K562 (cell line): ENCODE data around the gene CPPED1. TPM values are rescaled to one million over a fixed set of nuclear protein-coding genes. Genes with fewer than 3 reads are reported as not detected.

Experiments used
- FOXO4 ChIP-seq: fragments of 450-650 bp; formaldehyde crosslinking; IDR thresholded peaks from 2 replicates; pipeline ENCODE4 v1.4.0; 2020; ENCODE audit warnings: mild to moderate bottlenecking, moderate library complexity
- MTF1 ChIP-seq: fragments of 250-450 bp; sonication (Bioruptor Pico); IDR thresholded peaks from 2 replicates; pipeline ENCODE4 v1.9.0; 2021; ENCODE audit warnings: moderate library complexity, mild to moderate bottlenecking, inconsistent platforms, borderline replicate concordance
- RB1 ChIP-seq: fragments of 450-650 bp; IDR thresholded peaks from 2 replicates; pipeline ENCODE4 v1.6.1; 2017; ENCODE audit warnings: low read depth, mild to moderate bottlenecking
- REST ChIP-seq, 2 experiments: fragments of 450-650 bp; formaldehyde crosslinking in 1 of 2; IDR thresholded peaks; 2 replicates each; pipeline versions ENCODE4 v1.4.0 to v1.6.1; 2014 to 2020; ENCODE audit warnings: mild to moderate bottlenecking in 2 of 2, borderline replicate concordance in 1 of 2, low read depth in 1 of 2
- TAL1 ChIP-seq: fragments of 450-650 bp; IDR thresholded peaks from 2 replicates; pipeline ENCODE4 v1.6.1; 2016; ENCODE audit warnings: mild to moderate bottlenecking
- ZBTB40 ChIP-seq, 2 experiments: fragments of 450-650 bp in 1 of 2; sonication (generic) in 1 of 2; formaldehyde crosslinking in 1 of 2; IDR thresholded peaks; 2 replicates each; pipeline versions ENCODE4 v1.7.1 to v1.9.0; 2016 to 2022; ENCODE audit warnings: inconsistent platforms in 1 of 2, mild to moderate bottlenecking in 1 of 2, missing genetic modification reagents in 1 of 2
- polyA plus RNA-seq, 8 experiments: library from polyadenylated mRNA; depleted of rRNA in 4 of 8; stranded (reverse) in 5 of 8; unstranded in 3 of 8; fragments of >200 nt; fragmentation: Nextera tagmentation in 2 of 8; fragmentation: Illumina TruSeq in 1 of 8; extraction: Ambion mirVana in 2 of 8; extraction: Trizol in 1 of 8; gene quantifications; 2 replicates each; pipeline versions ENCODE4 v1.2.1 to v1.2.3, GENCODE V29; 2011 to 2014; ENCODE audit warnings: inconsistent platforms in 1 of 8, missing spikeins in 1 of 8
- total RNA-seq, 7 experiments: library from RNA; depleted of rRNA in 6 of 7; stranded (reverse); fragments of >200 nt in 6 of 7; fragmentation: Illumina TruSeq in 2 of 7; extraction: Trizol in 2 of 7; gene quantifications; 2 replicates each; pipeline versions ENCODE4 v1.2.1 to v1.2.3, GENCODE V29; 2011 to 2021; ENCODE audit warnings: low replicate concordance in 1 of 7

Gene CPPED1
- total and polyA plus RNA-seq, 9 of the 15 experiments (the other 6 are each of a cell fraction or from before 2014, with no cell fraction given) = 7.5 to 25.7 (median 16.9) TPM

GRCh38 chr16:12793120-12793864 is 10.4 kb downstream of the CPPED1 start (continued):
- TF ChIP-seq ZBTB40 (IDR thresholded peaks at IDR 0.05) = no peak
- TF ChIP-seq ZBTB40 (CRISPR knock-in tag; IDR thresholded peaks at IDR 0.05) = no peak
- TF ChIP-seq TAL1 = peak; percentile 93
- TF ChIP-seq MTF1 (CRISPR knock-in tag) = no peak
- no peak for TF ChIP-seq FOXO4 (CRISPR knock-in tag)
- 0 out of 2 replicates have a peak, but pooled peaks have one; percentile 4 for TF ChIP-seq REST (IDR thresholded peaks at IDR 0.05; ENCODE audit: borderline replicate concordance)
- TF ChIP-seq REST (CRISPR knock-in tag; IDR thresholded peaks at IDR 0.05; ENCODE audit: low read depth) = no peak
- no peak for TF ChIP-seq RB1
